ENCODE measurements around the gene PRKAR1B.
A peak's percentile ranks its signal among the peaks of the same experiment; 100 is the strongest.

The PRKAR1B gene

DNA sequence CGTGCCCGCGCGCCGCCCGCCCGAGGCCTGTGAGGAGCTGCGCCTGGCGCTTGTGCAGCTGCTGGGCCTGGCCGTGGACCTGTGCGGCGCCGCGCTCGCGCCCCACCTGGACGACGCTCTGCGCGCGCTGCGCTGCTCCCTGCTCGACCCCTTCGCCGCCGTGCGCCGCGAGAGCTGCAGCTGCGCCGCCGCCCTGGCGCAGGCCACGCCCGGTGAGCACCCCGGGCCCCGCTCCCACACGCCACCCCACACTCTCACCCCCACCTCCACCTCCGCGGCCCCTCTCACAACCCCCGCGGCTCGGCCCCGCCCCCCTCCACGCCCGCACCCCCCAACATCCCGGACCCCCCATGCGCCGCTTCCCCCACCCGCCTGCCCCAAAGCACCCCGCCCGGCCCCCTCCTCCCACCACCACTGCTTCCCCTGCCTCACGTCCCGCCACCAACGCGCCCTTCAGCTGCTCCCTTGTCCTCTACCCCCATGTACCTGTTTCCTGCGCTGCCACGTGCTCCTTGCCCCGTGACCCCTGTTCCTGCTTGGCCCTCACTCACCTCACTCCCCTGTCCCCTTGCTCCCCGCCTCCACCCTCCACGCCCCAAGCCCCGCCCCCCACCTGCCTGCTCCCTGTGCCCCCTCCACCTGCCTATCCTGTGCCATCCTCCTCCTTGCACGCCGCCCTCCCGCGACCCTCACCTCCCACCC, at the start of gene PRKAR1B:
Gene PRKAR1B (minus strand): TSS at position 178 of the 702 bp plus-strand sequence. CDS start 15,776 bp downstream, outside the sequence.
- TF ChIP-seq CTCF (IDR thresholded peaks at IDR 0.05; ENCODE audit: insufficient read depth, low read depth, low read length, missing control alignments) = no peak
- peak; percentile 36 for DNase-seq (ENCODE audit: low read depth)
- peak within 1 kb of the TSS; percentile 80 for H3K4me3 ChIP-seq (ENCODE audit: low read length)

GRCh38 chr7:776381-776780, 49.3 kb upstream of the PRKAR1B start:
- no peak for DNase-seq (ENCODE audit: low read depth)
- TF ChIP-seq CTCF (IDR thresholded peaks at IDR 0.05; ENCODE audit: insufficient read depth, low read depth, low read length, missing control alignments) = no peak
- no peak overlapping the region for H3K4me3 ChIP-seq (ENCODE audit: low read length)

DNA sequence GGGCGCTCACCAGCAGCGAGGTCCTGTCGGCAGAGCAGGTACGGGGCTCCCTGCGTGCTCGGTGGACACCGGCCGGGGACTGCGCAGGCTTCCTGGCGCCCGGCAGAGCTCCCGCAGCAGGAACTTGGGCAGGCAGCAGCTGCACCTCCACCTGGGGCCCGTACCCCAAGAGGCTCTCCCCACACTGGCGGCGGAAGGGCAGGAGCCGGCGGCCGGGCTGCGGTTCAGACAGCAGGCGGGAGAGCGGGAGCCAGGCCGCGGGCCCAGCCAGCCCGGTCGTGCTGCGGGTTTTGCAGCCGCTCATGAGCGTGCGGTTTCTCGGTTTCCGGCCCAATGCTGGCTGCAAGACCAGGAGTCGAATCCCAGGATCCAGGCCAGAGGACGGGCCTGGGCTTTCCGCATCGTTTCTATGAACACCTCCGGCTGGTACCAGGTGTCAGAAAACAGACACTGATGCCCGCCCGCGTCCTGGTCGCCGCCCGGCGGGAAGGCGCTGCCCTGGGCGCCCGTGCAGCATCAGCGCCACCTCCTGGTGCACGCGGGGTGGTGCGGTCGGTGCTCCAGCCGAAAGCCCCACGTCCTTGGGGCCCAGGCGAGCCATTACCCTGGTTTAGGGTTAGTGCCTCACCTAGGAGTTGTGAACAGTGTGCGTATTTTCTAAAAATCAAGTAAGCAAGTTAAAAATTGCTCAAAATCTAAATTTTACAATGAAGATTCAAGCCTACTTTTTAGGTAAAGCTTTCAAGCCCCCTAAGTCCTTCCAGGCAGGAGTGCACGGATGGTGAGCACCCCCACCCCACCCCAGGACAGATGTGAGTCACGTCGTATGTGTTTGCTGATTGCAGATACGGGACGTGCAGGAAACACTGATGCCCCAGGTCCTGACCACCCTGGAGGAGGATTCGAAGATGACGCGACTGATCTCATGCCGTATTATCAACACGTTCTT, 47.4 kb upstream of the PRKAR1B start:
- DNase-seq (ENCODE audit: low read depth) = peak; percentile 61
- TF ChIP-seq CTCF (IDR thresholded peaks at IDR 0.05; ENCODE audit: insufficient read depth, low read depth, low read length, missing control alignments) = peak; percentile 68
- H3K4me3 ChIP-seq (ENCODE audit: low read length) = no peak overlapping the region

- TF ChIP-seq CTCF (IDR thresholded peaks at IDR 0.05; ENCODE audit: insufficient read depth, low read depth, low read length, missing control alignments) = no peak
- DNase-seq (ENCODE audit: low read depth) = no peak
- H3K4me3 ChIP-seq (ENCODE audit: low read length) = no peak overlapping the region
Observed at GRCh38 chr7:773622-773915, 46.5 kb upstream of the PRKAR1B start.

DNA sequence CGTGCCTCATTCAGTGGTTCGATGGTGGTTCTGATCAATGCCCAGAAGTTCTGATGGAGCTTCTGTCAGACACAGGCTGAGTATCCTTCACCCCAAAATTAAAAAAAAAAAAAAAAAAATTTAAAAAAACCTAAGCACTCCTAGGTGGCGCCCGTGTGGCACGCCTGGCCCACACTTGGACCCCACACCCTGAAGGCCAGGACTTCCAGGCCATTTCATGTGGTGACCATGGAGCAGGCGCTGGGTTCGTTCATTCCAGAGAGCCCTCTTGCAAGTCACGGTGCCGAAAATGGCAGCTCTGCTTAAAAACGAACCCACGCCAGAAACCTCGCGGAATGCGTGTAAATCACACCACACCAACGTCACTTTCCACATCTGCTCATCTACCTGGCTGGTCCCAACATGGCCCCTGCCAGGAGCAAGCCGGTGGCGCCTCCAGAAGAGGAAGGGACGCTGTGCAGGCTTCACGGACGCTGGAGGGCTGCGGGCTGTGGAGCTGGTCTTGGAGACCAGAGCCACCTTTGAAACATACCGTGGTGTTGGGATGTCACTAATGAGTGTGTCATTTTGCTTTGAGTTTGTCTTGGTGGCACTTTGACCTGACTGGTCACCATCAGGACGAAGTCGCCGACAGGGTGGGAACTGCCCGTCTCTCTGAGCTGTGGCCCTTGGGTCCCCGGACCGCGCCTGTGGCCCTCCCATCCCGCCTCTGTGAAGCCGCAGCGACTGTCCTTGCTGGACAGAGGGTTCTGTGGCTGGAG, 46.0 kb upstream of the PRKAR1B start:
- TF ChIP-seq CTCF (IDR thresholded peaks at IDR 0.05; ENCODE audit: insufficient read depth, low read depth, low read length, missing control alignments) = no peak
- no peak for DNase-seq (ENCODE audit: low read depth)
- no peak overlapping the region for H3K4me3 ChIP-seq (ENCODE audit: low read length)

DNA sequence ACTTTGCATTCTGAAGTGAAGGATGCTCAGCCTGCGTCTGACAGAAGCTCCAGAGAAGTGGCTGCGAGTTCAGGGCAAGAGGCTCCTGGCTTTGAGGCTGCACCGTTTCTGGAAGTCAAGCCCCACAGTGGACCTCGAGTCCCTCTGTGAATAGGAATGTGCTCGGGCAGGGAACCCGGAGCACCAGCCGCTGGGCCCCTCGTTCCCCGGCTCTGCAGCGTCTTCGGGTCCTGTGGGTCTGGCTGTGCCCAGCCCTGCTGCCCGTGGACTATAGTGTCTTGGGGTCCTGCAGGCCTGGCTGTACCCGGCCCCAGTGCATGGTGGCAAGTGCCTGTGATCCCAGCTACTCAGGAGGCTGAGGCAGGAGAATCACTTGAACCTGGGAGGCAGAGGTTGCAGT, 45.3 kb upstream of the PRKAR1B start:
- no peak for TF ChIP-seq CTCF (IDR thresholded peaks at IDR 0.05; ENCODE audit: insufficient read depth, low read depth, low read length, missing control alignments)
- no peak for DNase-seq (ENCODE audit: low read depth)
- no peak overlapping the region for H3K4me3 ChIP-seq (ENCODE audit: low read length)
